ENCODE results near the gene KIF26A. TPM values are rescaled to one million over a fixed set of nuclear protein-coding genes. Genes with fewer than 3 reads are reported as not detected.

KIF26A gene
- total RNA-seq, 1 donor from 2014 or later: 20.0 TPM

- Mint-ChIP-seq H3K27ac (no peak overlapping the region), H3K36me3 (peaks cover 3% of the 10 kb centered on the region), H3K4me1 (peaks cover 5% of the 10 kb centered on the region), H3K9me3 (peaks cover 18% of the 10 kb centered on the region), H3K4me3 (no peak overlapping the region), H3K27me3 (ENCODE audit: low read depth) (peaks cover 47% of the 10 kb centered on the region)
- peak in 1 of 2 experiments; percentile 5 for DNase-seq (ENCODE audit: low spot score in 2 of 2, unreplicated experiment in 2 of 2)
- TF ChIP-seq CTCF (IDR thresholded peaks at IDR 0.05; ENCODE audit: unreplicated experiment): no peak
Observed at GRCh38 chr14:104121142-104121541, 17.2 kb upstream of the KIF26A start.

- Mint-ChIP-seq H3K27ac (no peak overlapping the region), H3K9me3 (peaks cover 37% of the 10 kb centered on the region), H3K36me3 (peaks cover 3% of the 10 kb centered on the region), H3K27me3 (ENCODE audit: low read depth) (peaks cover 35% of the 10 kb centered on the region), H3K4me1 (peaks cover 2% of the 10 kb centered on the region), H3K4me3 (no peak overlapping the region)
- no peak for TF ChIP-seq CTCF (IDR thresholded peaks at IDR 0.05; ENCODE audit: unreplicated experiment)
- DNase-seq (ENCODE audit: low spot score in 2 of 2, unreplicated experiment in 2 of 2): no peak
Observed at GRCh38 chr14:104123879-104124278, 14.5 kb upstream of the KIF26A start.

- Mint-ChIP-seq H3K36me3 (peaks cover 3% of the 10 kb centered on the region), H3K27me3 (ENCODE audit: low read depth) (peaks cover 29% of the 10 kb centered on the region), H3K9me3 (peaks cover 46% of the 10 kb centered on the region), H3K27ac (no peak overlapping the region), H3K4me3 (no peak overlapping the region), H3K4me1 (peaks cover 1% of the 10 kb centered on the region)
- DNase-seq (ENCODE audit: low spot score in 2 of 2, unreplicated experiment in 2 of 2): no peak
- no peak for TF ChIP-seq CTCF (IDR thresholded peaks at IDR 0.05; ENCODE audit: unreplicated experiment)
Observed at GRCh38 chr14:104125011-104125410, 13.4 kb upstream of the KIF26A start.

- TF ChIP-seq CTCF (IDR thresholded peaks at IDR 0.05; ENCODE audit: unreplicated experiment): no peak
- peak in 1 of 2 experiments; percentile 4 for DNase-seq (ENCODE audit: low spot score in 2 of 2, unreplicated experiment in 2 of 2)
- peaks cover 49% of the 10 kb centered on the region for H3K9me3 Mint-ChIP-seq
- H3K4me1 Mint-ChIP-seq: no peaks in the 10 kb centered on the region
- H3K4me3 Mint-ChIP-seq: no peak overlapping the region
- no peak overlapping the region for H3K27ac Mint-ChIP-seq
- H3K36me3 Mint-ChIP-seq: peaks cover 3% of the 10 kb centered on the region
- peaks cover 25% of the 10 kb centered on the region for H3K27me3 Mint-ChIP-seq (ENCODE audit: low read depth)
Observed at GRCh38 chr14:104126753-104127152, 11.6 kb upstream of the KIF26A start.

GRCh38 chr14:104128981-104129380, 9.4 kb upstream of the KIF26A start:
- Mint-ChIP-seq H3K4me1 (no peaks in the 10 kb centered on the region), H3K27me3 (ENCODE audit: low read depth) (peaks cover 41% of the 10 kb centered on the region), H3K27ac (no peak overlapping the region), H3K4me3 (no peak overlapping the region), H3K9me3 (peaks cover 45% of the 10 kb centered on the region), H3K36me3 (peaks cover 3% of the 10 kb centered on the region)
- no peak for TF ChIP-seq CTCF (IDR thresholded peaks at IDR 0.05; ENCODE audit: unreplicated experiment)
- DNase-seq (ENCODE audit: low spot score in 2 of 2, unreplicated experiment in 2 of 2): no peak

GRCh38 chr14:104129556-104129955, 8.8 kb upstream of the KIF26A start:
- Mint-ChIP-seq H3K36me3 (peaks cover 3% of the 10 kb centered on the region), H3K4me1 (no peaks in the 10 kb centered on the region), H3K27me3 (ENCODE audit: low read depth) (peaks cover 47% of the 10 kb centered on the region), H3K27ac (no peak overlapping the region), H3K4me3 (no peak overlapping the region), H3K9me3 (peaks cover 42% of the 10 kb centered on the region)
- TF ChIP-seq CTCF (IDR thresholded peaks at IDR 0.05; ENCODE audit: unreplicated experiment): no peak
- DNase-seq (ENCODE audit: low spot score in 2 of 2, unreplicated experiment in 2 of 2): no peak
